Hematopoietic multipotent progenitor cell treated with erythropoietin and hydrocortisone succinate and interleukin-3 and kit ligand, for 6 days (in vitro differentiated cells): ENCODE data around the gene PIGB.
"Not testable (repeated sequence)": the region's sequence is repeated elsewhere in the genome, so short reads cannot be mapped to it uniquely, and the experiment has no call there.

Experiments
- DNase-seq: peaks from one replicate; pipeline ENCODE4 v3.0.0-alpha.2; 2015

Gene PIGB

GRCh38 chr15:55302801-55303200 is 16.2 kb upstream of the PIGB start:
- DNase-seq, result not testable (repeated sequence)

GRCh38 chr15:55319537-55320237 is 665 bp downstream of the PIGB start:
- DNase-seq, result peak; percentile 87

GRCh38 chr15:55320238-55320550 is 1.2 kb downstream of the PIGB start:
- peak; percentile 20 for DNase-seq

GRCh38 chr15:55320963-55321362 is 1.9 kb downstream of the PIGB start:
- no peak for DNase-seq

- DNase-seq, result no peak
Observed at GRCh38 chr15:55322467-55322866, 3.4 kb downstream of the PIGB start.

- peak; percentile 53 for DNase-seq
Observed at GRCh38 chr15:55327387-55327786, 8.4 kb downstream of the PIGB start.

GRCh38 chr15:55334371-55334770 is 15.3 kb downstream of the PIGB start:
- no peak for DNase-seq

- DNase-seq, result no peak
Observed at GRCh38 chr15:55334997-55335396, 16.0 kb downstream of the PIGB start.

GRCh38 chr15:55337160-55337559 is 18.1 kb downstream of the PIGB start:
- DNase-seq, result no peak

- no peak for DNase-seq
Observed at GRCh38 chr15:55343168-55343567, 24.1 kb downstream of the PIGB start.

- no peak for DNase-seq
Observed at GRCh38 chr15:55344206-55344605, 25.2 kb downstream of the PIGB start.

GRCh38 chr15:55348281-55348778 is 29.3 kb downstream of the PIGB start:
- DNase-seq, result no peak

GRCh38 chr15:55349282-55349681 is 30.3 kb downstream of the PIGB start:
- no peak for DNase-seq

- DNase-seq, result no peak
Observed at GRCh38 chr15:55353025-55353424, 34.0 kb downstream of the PIGB start.

- no peak for DNase-seq
Observed at GRCh38 chr15:55356985-55357585, 38.1 kb downstream of the PIGB start.

GRCh38 chr15:55357774-55358173 is 38.8 kb downstream of the PIGB start:
- peak; percentile 25 for DNase-seq

- no peak for DNase-seq
Observed at GRCh38 chr15:55358471-55358870, 39.4 kb downstream of the PIGB start.

GRCh38 chr15:55360256-55360655 is 41.2 kb downstream of the PIGB start:
- DNase-seq, result no peak

GRCh38 chr15:55361048-55361447 is 42.0 kb downstream of the PIGB start:
- DNase-seq, result no peak

- DNase-seq, result no peak
Observed at GRCh38 chr15:55362641-55363040, 43.6 kb downstream of the PIGB start.

GRCh38 chr15:55366981-55367380 is 48.0 kb downstream of the PIGB start:
- no peak for DNase-seq

GRCh38 chr15:55372701-55373440 is 53.8 kb downstream of the PIGB start:
- no peak for DNase-seq

GRCh38 chr15:55379095-55379494 is 60.1 kb downstream of the PIGB start:
- DNase-seq, result no peak

- no peak for DNase-seq
Observed at GRCh38 chr15:55381595-55381994, 62.6 kb downstream of the PIGB start.
